Mononuclear cell (primary cell): ENCODE data around the gene MISFA. TPM values are rescaled to one million over a fixed set of nuclear protein-coding genes. Genes with fewer than 3 reads are reported as not detected.
"Not testable (repeated sequence)": the region's sequence is repeated elsewhere in the genome, so short reads cannot be mapped to it uniquely, and the experiment has no call there.

Experiments used
- H3K27me3 ChIP-seq: 2 replicates; pipeline ENCODE4 v1.6.0; 2011; ENCODE audit warnings: low read length, control low read depth; ENCODE audit not compliant: insufficient read depth
- H3K4me1 ChIP-seq: 2 replicates; pipeline ENCODE4 v1.5.1; 2011; ENCODE audit warnings: mild to moderate bottlenecking, low read length, control low read depth; ENCODE audit not compliant: insufficient read depth
- H3K4me3 ChIP-seq: 2 replicates; pipeline ENCODE4 v1.5.1; 2011; ENCODE audit warnings: mild to moderate bottlenecking, low read length, moderate library complexity
- H3K9me3 ChIP-seq: 2 replicates; pipeline ENCODE4 v1.5.1; 2011; ENCODE audit warnings: low read depth, mild to moderate bottlenecking, control low read depth, low read length
- total RNA-seq: library from RNA; depleted of rRNA; stranded (reverse); fragments of >200 nt; gene quantifications from one replicate; pipeline ENCODE4 v1.2.3, GENCODE V29; 2012

MISFA gene
- total RNA-seq, 1 donor: 0.52 TPM

- Histone ChIP-seq H3K4me1 (no peaks in the 10 kb centered on the region), H3K9me3 (no peaks in the 10 kb centered on the region), H3K4me3 (no peak overlapping the region), H3K27me3 (no peaks in the 10 kb centered on the region)
These were observed 8.8 kb downstream of the MISFA start for GRCh38 chr11:18608376-18608775.

DNA sequence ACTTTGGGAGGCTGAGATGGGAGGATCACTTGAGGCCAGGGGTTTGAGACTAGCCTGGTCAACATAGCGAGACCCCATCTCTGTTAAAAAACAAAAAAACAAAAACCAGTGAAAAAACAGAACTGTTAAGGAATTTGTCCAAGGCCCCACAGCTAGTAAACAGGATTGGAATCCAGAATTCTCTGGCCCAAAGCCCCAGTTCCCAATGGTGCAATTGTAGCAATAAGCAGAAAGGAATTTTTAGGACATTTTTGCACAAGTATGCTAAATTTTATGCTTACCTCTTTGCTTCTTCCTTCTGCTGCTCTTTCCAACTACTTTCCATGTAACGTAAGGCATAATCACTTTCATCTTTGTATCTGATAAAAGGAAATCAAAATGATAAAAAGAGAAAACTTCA lies 11.6 kb downstream of the MISFA start:
- Histone ChIP-seq H3K27me3 (no peaks in the 10 kb centered on the region), H3K4me3 (no peak overlapping the region), H3K9me3 (no peaks in the 10 kb centered on the region), H3K4me1 (no peaks in the 10 kb centered on the region)

- H3K4me1 ChIP-seq: peaks cover 4% of the 10 kb centered on the region
- H3K27me3 ChIP-seq: no peaks in the 10 kb centered on the region
- H3K4me3 ChIP-seq: no peak overlapping the region
- no peaks in the 10 kb centered on the region for H3K9me3 ChIP-seq
These were observed 12.8 kb downstream of the MISFA start for GRCh38 chr11:18612394-18612793.

- peaks cover 24% of the 10 kb centered on the region for H3K4me1 ChIP-seq
- H3K9me3 ChIP-seq: no peaks in the 10 kb centered on the region
- no peaks in the 10 kb centered on the region for H3K27me3 ChIP-seq
- no peak overlapping the region for H3K4me3 ChIP-seq
These were observed 15.1 kb downstream of the MISFA start for GRCh38 chr11:18614667-18615066.

DNA sequence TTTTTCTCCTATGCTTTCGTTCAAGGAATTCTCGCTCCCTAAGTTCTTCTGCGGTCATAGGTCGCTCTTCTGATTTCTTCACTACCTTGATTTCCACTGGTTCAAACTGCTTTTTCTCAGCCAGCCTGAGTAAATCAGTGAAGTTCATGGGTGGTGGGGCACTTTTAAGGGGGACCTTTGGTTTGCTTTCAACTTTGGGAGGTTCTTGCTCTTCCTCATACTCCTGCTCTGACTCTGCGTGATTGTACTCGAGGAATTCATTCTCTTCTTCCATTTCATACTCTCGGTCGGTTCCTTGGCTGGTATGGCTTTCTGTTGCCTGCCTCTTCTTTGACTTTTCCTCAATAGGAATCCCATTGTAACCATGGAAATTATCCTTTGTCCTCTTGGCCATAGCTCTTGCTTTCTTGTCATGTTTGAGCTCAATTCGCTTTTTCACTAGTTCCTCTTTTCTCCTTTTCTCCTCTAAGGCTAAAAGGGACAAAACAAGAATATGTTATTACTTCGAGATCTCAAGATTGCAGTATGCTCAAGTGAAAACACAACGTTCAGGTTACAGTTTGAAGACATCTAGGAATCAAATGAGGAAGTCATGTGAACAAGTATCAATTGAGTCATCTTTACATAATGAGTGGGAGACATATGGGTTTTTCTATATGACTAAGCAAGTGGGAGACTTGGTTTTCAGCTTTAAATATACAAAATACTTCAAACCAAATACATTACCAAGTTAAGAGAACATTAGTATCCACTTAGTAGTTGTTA lies 16.2 kb downstream of the MISFA start:
- H3K9me3 ChIP-seq: no peaks in the 10 kb centered on the region

GRCh38 chr11:18617688-18618341 lies 18.2 kb downstream of the MISFA start:
- Histone ChIP-seq H3K9me3 (no peaks in the 10 kb centered on the region), H3K4me1 (peaks cover 28% of the 10 kb centered on the region), H3K4me3 (no peak overlapping the region), H3K27me3 (no peaks in the 10 kb centered on the region)

More for the DNA sequence above, 16.2 kb downstream of the MISFA start:
- Histone ChIP-seq H3K27me3 (no peaks in the 10 kb centered on the region), H3K4me1 (peaks cover 28% of the 10 kb centered on the region), H3K4me3 (no peak overlapping the region)

- Histone ChIP-seq H3K27me3 (no peaks in the 10 kb centered on the region), H3K4me1 (peaks cover 28% of the 10 kb centered on the region), H3K9me3 (no peaks in the 10 kb centered on the region), H3K4me3 (no peak overlapping the region)
These were observed 18.9 kb downstream of the MISFA start for GRCh38 chr11:18618342-18619025.

- peaks cover 13% of the 10 kb centered on the region for H3K4me1 ChIP-seq
- H3K9me3 ChIP-seq: no peaks in the 10 kb centered on the region
- H3K4me3 ChIP-seq: no peak overlapping the region
- no peaks in the 10 kb centered on the region for H3K27me3 ChIP-seq
These were observed 24.1 kb downstream of the MISFA start for GRCh38 chr11:18623707-18624106.

DNA sequence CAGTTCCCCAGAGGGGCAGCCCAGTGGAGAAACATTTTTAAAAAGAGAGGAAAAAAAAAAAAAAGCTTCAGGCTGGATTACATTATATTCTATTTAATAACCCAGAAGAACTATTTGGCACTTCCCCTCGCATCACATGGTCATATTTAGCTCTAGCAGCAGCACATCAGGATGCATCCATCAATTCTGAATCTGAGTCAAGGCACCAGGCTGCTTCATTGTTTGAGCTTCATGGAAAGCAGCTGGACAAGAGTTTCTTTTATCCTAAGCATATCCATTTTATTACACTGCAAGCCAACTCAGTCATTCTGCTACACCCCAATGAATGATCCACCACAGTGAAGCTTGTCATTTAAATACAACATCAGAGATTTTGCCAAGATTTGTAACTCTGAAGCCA lies 24.6 kb downstream of the MISFA start:
- Histone ChIP-seq H3K27me3 (no peaks in the 10 kb centered on the region), H3K9me3 (no peaks in the 10 kb centered on the region), H3K4me1 (peaks cover 8% of the 10 kb centered on the region), H3K4me3 (no peak overlapping the region)

DNA sequence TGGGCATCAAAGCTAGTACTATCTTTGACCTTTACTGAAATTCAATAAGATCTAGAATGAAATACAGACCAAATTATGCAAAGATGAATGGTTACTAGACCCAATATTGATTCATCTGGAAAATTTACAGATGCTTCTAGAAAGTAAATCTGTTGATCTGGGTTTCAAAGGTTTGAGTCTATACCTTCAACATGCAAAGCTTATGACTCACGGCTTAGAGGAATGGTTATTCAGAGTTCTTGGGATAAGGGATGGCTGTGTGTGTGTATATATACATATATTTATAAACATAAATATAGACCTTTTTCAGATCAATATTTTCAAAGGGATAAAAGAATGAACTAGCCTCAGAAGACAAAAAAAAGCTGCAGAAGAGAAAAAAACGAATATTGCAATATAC lies 33.3 kb downstream of the MISFA start:
- Histone ChIP-seq H3K27me3 (no peaks in the 10 kb centered on the region), H3K9me3 (no peaks in the 10 kb centered on the region), H3K4me1 (peaks cover 18% of the 10 kb centered on the region), H3K4me3 (no peak overlapping the region)

GRCh38 chr11:18633256-18634139 lies 33.9 kb downstream of the MISFA start:
- Histone ChIP-seq H3K4me3 (peak overlapping the region; percentile 95), H3K27me3 (no peaks in the 10 kb centered on the region), H3K9me3 (no peaks in the 10 kb centered on the region), H3K4me1 (peaks cover 18% of the 10 kb centered on the region)

DNA sequence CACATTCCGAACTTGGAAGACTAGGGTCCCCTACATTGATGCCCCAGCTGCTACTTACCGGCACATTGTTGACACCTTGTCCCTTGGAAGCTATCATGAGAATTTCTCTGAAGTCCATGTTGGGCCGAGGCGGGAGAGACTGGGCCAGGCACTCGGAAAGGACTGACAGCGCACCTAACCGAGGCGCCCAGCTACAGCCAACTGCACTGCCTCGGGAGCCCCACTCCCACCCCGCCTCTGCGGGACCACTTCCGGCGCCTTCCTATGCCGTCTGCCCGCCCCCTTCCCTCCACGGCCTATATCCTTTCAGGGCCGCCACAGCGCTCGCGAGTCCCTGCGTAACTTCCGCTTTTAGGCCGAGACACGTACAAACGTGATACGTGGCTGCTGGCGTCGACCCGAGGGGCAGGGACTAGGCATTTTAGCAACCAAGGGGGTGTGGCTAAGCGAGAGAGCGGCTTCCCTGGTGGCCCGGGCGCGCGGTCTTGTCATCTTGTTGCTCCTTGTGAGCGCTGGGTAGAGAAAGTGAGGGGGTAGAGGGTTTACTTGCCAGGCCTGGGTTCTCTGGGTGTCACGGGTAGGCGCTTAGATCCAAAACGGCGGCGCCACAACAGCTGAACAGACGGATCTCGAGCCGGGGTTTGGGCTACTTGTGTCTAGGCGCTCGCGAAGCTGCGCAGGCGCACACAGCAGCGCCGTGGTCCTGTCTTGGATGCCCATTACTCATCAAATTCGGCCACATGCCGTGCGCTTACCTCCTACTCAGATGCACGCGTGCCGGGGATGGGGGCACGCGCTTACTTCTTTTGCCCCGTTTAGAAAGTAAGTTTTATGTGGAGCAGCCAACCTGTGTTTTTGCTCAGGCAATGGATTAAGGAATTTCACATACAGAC lies 34.8 kb downstream of the MISFA start, which contains the start of gene SPTY2D1:
SPTY2D1 (minus strand) TSS at position 203 of the 893 bp plus-strand sequence; CDS start at position 118, 85 bp downstream.
- Histone ChIP-seq H3K27me3 (no peaks in the 10 kb centered on the region), H3K4me3 (peak within 1 kb of the TSS; percentile 95), H3K9me3 (no peaks in the 10 kb centered on the region), H3K4me1 (peaks cover 18% of the 10 kb centered on the region)

- Histone ChIP-seq H3K9me3 (no peaks in the 10 kb centered on the region), H3K27me3 (no peaks in the 10 kb centered on the region), H3K4me1 (no peaks in the 10 kb centered on the region), H3K4me3 (no peak overlapping the region)
These were observed 42.1 kb downstream of the MISFA start for GRCh38 chr11:18641677-18642076.

GRCh38 chr11:18643034-18643433 lies 43.4 kb downstream of the MISFA start:
- H3K4me1 ChIP-seq, H3K27me3 ChIP-seq, H3K9me3 ChIP-seq, H3K4me3 ChIP-seq: not testable (repeated sequence)
